Glutamatergic neuron (in vitro differentiated cells): Measurements from ENCODE around the gene STKLD1. TPM values are rescaled to one million over a fixed set of nuclear protein-coding genes. Genes with fewer than 3 reads are reported as not detected.

ENCODE experiments used
- DNase-seq: peaks from one replicate; pipeline ENCODE4 v3.0.0; 2022
- H3K27ac Mint-ChIP-seq: one replicate; pipeline ENCODE4 v1.8.0; 2020; ENCODE audit warnings: mild to moderate bottlenecking, mixed read lengths, inconsistent platforms; ENCODE audit not compliant: unreplicated experiment
- H3K27me3 Mint-ChIP-seq: one replicate; pipeline ENCODE4 v1.8.0; 2020; ENCODE audit warnings: mild to moderate bottlenecking, moderate library complexity, mixed read lengths, inconsistent platforms; ENCODE audit not compliant: unreplicated experiment
- H3K36me3 Mint-ChIP-seq: one replicate; pipeline ENCODE4 v1.8.0; 2020; ENCODE audit warnings: mild to moderate bottlenecking, mixed read lengths, inconsistent platforms; ENCODE audit not compliant: unreplicated experiment
- H3K4me1 Mint-ChIP-seq: one replicate; pipeline ENCODE4 v1.8.0; 2020; ENCODE audit warnings: mild to moderate bottlenecking, low read depth, mixed read lengths, inconsistent platforms; ENCODE audit not compliant: unreplicated experiment
- H3K4me3 Mint-ChIP-seq: one replicate; pipeline ENCODE4 v1.8.0; 2020; ENCODE audit warnings: mild to moderate bottlenecking, mixed read lengths, inconsistent platforms; ENCODE audit not compliant: unreplicated experiment
- H3K9me3 Mint-ChIP-seq: one replicate; pipeline ENCODE4 v1.8.0; 2020; ENCODE audit warnings: mild to moderate bottlenecking, moderate library complexity, mixed read lengths, inconsistent platforms; ENCODE audit not compliant: unreplicated experiment
- CTCF ChIP-seq: fragments of 200-600 bp; sonication (generic); IDR thresholded peaks from one replicate; pipeline ENCODE4 v1.5.0; 2021; ENCODE audit not compliant: partially characterized antibody, unreplicated experiment
- total RNA-seq: library from RNA; stranded (reverse); fragmentation: NEBNext Ultra II Directional; extraction: Animal tissue kit (Norgen Biotek cat#: 25700); gene quantifications from one replicate; pipeline ENCODE4 v1.2.1, GENCODE V29; 2021; ENCODE audit not compliant: unreplicated experiment

Gene STKLD1
- total RNA-seq, 1 donor from 2014 or later, result 2.6 TPM

- TF ChIP-seq CTCF, result no peak
- no peak for DNase-seq
- H3K9me3 Mint-ChIP-seq, result peaks cover 6% of the 10 kb centered on the region
- no peak overlapping the region for H3K4me3 Mint-ChIP-seq
- no peaks in the 10 kb centered on the region for H3K4me1 Mint-ChIP-seq
- H3K27ac Mint-ChIP-seq, result no peak overlapping the region
- H3K27me3 Mint-ChIP-seq, result peaks cover 2% of the 10 kb centered on the region
- peaks cover 5% of the 10 kb centered on the region for H3K36me3 Mint-ChIP-seq
These were observed 29.6 kb downstream of the STKLD1 start for GRCh38 chr9:133405508-133406438.

- no peaks in the 10 kb centered on the region for H3K4me1 Mint-ChIP-seq
- peak; percentile 91 for TF ChIP-seq CTCF
- H3K27ac Mint-ChIP-seq, result peak overlapping the region; percentile 48
- H3K9me3 Mint-ChIP-seq, result peaks cover 5% of the 10 kb centered on the region
- H3K4me3 Mint-ChIP-seq, result no peak overlapping the region
- peaks cover 4% of the 10 kb centered on the region for H3K27me3 Mint-ChIP-seq
- DNase-seq, result peak; percentile 91
- peaks cover 5% of the 10 kb centered on the region for H3K36me3 Mint-ChIP-seq
These were observed 30.5 kb downstream of the STKLD1 start for GRCh38 chr9:133406480-133407307.

- Mint-ChIP-seq H3K4me3 (no peak overlapping the region), H3K27ac (no peak overlapping the region), H3K36me3 (peaks cover 5% of the 10 kb centered on the region), H3K9me3 (peaks cover 5% of the 10 kb centered on the region), H3K4me1 (no peaks in the 10 kb centered on the region), H3K27me3 (peaks cover 4% of the 10 kb centered on the region)
- DNase-seq, result no peak
- TF ChIP-seq CTCF, result no peak
These were observed 31.9 kb downstream of the STKLD1 start for GRCh38 chr9:133408042-133408441.

DNA sequence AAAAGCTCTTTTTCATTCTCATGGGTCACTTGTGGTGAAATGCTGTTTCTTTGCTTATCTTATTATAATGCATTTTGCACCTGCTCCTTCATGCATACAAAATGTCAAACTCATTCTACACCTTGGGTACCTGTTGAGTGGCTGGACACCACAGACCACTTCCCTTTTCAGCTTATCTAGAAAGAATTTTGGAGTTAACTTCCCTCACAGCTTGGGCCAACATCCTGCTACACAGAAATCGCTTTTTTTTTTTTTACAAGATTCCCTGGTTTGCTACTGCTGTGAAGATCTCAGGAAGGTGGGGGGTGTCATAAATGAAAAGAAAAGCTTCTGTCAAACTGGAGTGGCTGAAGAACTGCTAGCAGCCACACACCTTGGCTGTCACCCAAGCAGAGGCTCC is 39.0 kb downstream of the STKLD1 start:
- Mint-ChIP-seq H3K36me3 (peaks cover 4% of the 10 kb centered on the region), H3K4me3 (no peak overlapping the region), H3K4me1 (peaks cover 8% of the 10 kb centered on the region), H3K27me3 (peaks cover 6% of the 10 kb centered on the region), H3K27ac (no peak overlapping the region), H3K9me3 (peaks cover 2% of the 10 kb centered on the region)
- no peak for DNase-seq
- TF ChIP-seq CTCF, result no peak
